Measurements from ENCODE around the gene MAP2K7. TPM values are rescaled to one million over a fixed set of nuclear protein-coding genes. Genes with fewer than 3 reads are reported as not detected.

Gene MAP2K7
- total and polyA plus RNA-seq, 2 of the 4 experiments (the other 2 are of a cell fraction): 4.1 to 15.6 TPM

GRCh38 chr19:7879836-7880235 is 23.8 kb upstream of the MAP2K7 start:
- no peak overlapping the region for H4K91ac ChIP-seq (ENCODE audit: insufficient read depth, low read depth, low read length)
- H3K23ac ChIP-seq (ENCODE audit: low read depth, low read length): no peak overlapping the region
- ChIA-PET POLR2A (ENCODE audit: unreplicated experiment) (no interaction called here), CTCF (no interaction called here)
- TF ChIP-seq MAZ (IDR thresholded peaks at IDR 0.05; ENCODE audit: borderline replicate concordance, low read depth, low read length) (no peak), BHLHE40 (IDR thresholded peaks at IDR 0.05; ENCODE audit: low read depth, low read length) (no peak), RAD21 (IDR thresholded peaks at IDR 0.05; ENCODE audit: low read length) (no peak), FOS (IDR thresholded peaks at IDR 0.05; ENCODE audit: low read depth, low read length) (no peak), CEBPB (IDR thresholded peaks at IDR 0.05; ENCODE audit: low read depth, low read length) (no peak), NFE2L2 (IDR thresholded peaks at IDR 0.05; ENCODE audit: low read depth, low read length) (no peak), RFX5 (IDR thresholded peaks at IDR 0.05; ENCODE audit: low read depth, low read length) (no peak), SMC3 (IDR thresholded peaks at IDR 0.05; ENCODE audit: low read depth, low read length) (no peak), MXI1 (IDR thresholded peaks at IDR 0.05; ENCODE audit: borderline replicate concordance, low read depth, low read length) (no peak), RCOR1 (IDR thresholded peaks at IDR 0.05; ENCODE audit: insufficient replicate concordance, low read length) (no peak), CTCF (conservative IDR thresholded peaks at IDR 0.05; ENCODE audit: low read depth, low read length) (no peak), CHD1 (IDR thresholded peaks at IDR 0.05; ENCODE audit: low read depth, low read length) (no peak), MAFK (IDR thresholded peaks at IDR 0.05; ENCODE audit: low read depth, low read length) (no peak), POLR2A (IDR thresholded peaks at IDR 0.05; ENCODE audit: low read depth, low read length) (no peak)
- TF ChIP-seq, protein P1, sequence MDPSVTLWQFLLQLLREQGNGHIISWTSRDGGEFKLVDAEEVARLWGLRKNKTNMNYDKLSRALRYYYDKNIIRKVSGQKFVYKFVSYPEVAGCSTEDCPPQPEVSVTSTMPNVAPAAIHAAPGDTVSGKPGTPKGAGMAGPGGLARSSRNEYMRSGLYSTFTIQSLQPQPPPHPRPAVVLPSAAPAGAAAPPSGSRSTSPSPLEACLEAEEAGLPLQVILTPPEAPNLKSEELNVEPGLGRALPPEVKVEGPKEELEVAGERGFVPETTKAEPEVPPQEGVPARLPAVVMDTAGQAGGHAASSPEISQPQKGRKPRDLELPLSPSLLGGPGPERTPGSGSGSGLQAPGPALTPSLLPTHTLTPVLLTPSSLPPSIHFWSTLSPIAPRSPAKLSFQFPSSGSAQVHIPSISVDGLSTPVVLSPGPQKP (IDR thresholded peaks at IDR 0.05; ENCODE audit: borderline replicate concordance, low read depth, low read length): no peak
- TF ChIP-seq, protein P2, sequence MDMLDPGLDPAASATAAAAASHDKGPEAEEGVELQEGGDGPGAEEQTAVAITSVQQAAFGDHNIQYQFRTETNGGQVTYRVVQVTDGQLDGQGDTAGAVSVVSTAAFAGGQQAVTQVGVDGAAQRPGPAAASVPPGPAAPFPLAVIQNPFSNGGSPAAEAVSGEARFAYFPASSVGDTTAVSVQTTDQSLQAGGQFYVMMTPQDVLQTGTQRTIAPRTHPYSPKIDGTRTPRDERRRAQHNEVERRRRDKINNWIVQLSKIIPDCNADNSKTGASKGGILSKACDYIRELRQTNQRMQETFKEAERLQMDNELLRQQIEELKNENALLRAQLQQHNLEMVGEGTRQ (IDR thresholded peaks at IDR 0.05; ENCODE audit: low read depth, low read length): no peak
- BruUV-seq (replicated peaks): no TSS peak
- H3K4ac ChIP-seq (ENCODE audit: low read depth, low read length): no peak overlapping the region
- no peak overlapping the region for H3K56ac ChIP-seq (ENCODE audit: extremely low read depth, insufficient read depth, low read length)
- WGBS, 2 experiments (ENCODE audit: extremely low coverage in 2 of 2, insufficient read length in 1 of 2): 64% methylated on average over 7 of the region's 19 CpGs; no CpG with 5 or more reads in 1 of the 2 experiments
- H2BK15ac ChIP-seq (ENCODE audit: low read depth, low read length): no peak overlapping the region
- no peak overlapping the region for H2BK5ac ChIP-seq (ENCODE audit: low read depth, low read length, poor library complexity, severe bottlenecking)
- peaks cover 10% of the 10 kb centered on the region for H3K27me3 ChIP-seq (ENCODE audit: control insufficient read depth, insufficient read depth, low read length)
- H3K4me2 ChIP-seq (ENCODE audit: low read depth, low read length): no peak overlapping the region
- no peak overlapping the region for H3K4me3 ChIP-seq (ENCODE audit: insufficient read depth, low read depth, low read length)
- no peak overlapping the region for H4K5ac ChIP-seq (ENCODE audit: low read depth, low read length)
- no peaks in the 10 kb centered on the region for H3K9me3 ChIP-seq (ENCODE audit: control insufficient read depth, insufficient read depth, low read length)
- intact Hi-C loops (cut with micrococcal nuclease) (no loop called here), dilution Hi-C loops (cut with HindIII; ENCODE audit: low sequenced_read_pairs, unreplicated experiment) (no loop called here), in situ Hi-C loops (cut with MboI; ENCODE audit: low sequenced_read_pairs) (no loop called here)
- no peaks in the 10 kb centered on the region for H3K4me1 ChIP-seq (ENCODE audit: control insufficient read depth, insufficient read depth, low read length)
- DNase-seq: no peak
- no peak overlapping the region for H4K8ac ChIP-seq (ENCODE audit: low read depth in 2 of 2, low read length in 2 of 2)
- no peaks in the 10 kb centered on the region for H3K79me1 ChIP-seq (ENCODE audit: low read depth in 1 of 2, low read length in 2 of 2)
- H3K27ac ChIP-seq (ENCODE audit: insufficient read depth, low read length): no peak overlapping the region
- ATAC-seq (ENCODE audit: low read depth): no peak
- H3K36me3 ChIP-seq (ENCODE audit: control insufficient read depth, insufficient read depth, low read length): no peaks in the 10 kb centered on the region
- H2BK120ac ChIP-seq (ENCODE audit: low read depth, low read length): no peak overlapping the region
- H3K9me1 ChIP-seq (ENCODE audit: insufficient read depth, low read length): no peaks in the 10 kb centered on the region
- H4K20me1 ChIP-seq (ENCODE audit: insufficient read depth, low read length): no peaks in the 10 kb centered on the region
- H2BK20ac ChIP-seq (ENCODE audit: low read depth, low read length): no peak overlapping the region
- H3K9ac ChIP-seq (ENCODE audit: low read depth, low read length): no peak overlapping the region
- H3K14ac ChIP-seq (replicated peaks; ENCODE audit: low read depth, low read length): no peak overlapping the region
- no peak overlapping the region for H2AK9ac ChIP-seq (replicated peaks; ENCODE audit: low read depth, low read length, poor library complexity)
- no peak overlapping the region for H3K18ac ChIP-seq (ENCODE audit: low read depth, low read length)
- H2AFZ ChIP-seq (replicated peaks; ENCODE audit: low read length, poor library complexity): no peak overlapping the region
- no peak overlapping the region for H2AK5ac ChIP-seq (ENCODE audit: low read depth, low read length)
